Right lobe of liver (tissue), 4 donors: ENCODE results near the gene DPT.

Source experiments
- POLR2A ChIP-seq: fragments of 450-650 bp; IDR thresholded peaks from one replicate; pipeline ENCODE4 v1.6.1; 2017; ENCODE audit warnings: antibody characterized with exemption, mild to moderate bottlenecking
- TF ChIP-seq, protein P1 (sequence below), 4 donors: fragments of 200-600 bp in 3 of 4; fragments of 450-650 bp in 1 of 4; IDR thresholded peaks; one replicate each; pipeline versions ENCODE4 v1.5.1 to v1.8.0; 2016 to 2022; ENCODE audit warnings: antibody characterized with exemption in 4 of 4, mild to moderate bottlenecking in 2 of 4
- donor health status: DM: no; HTN: no; CAD: no.
- donor health status: DM: no; HTN: no; CAD: no.
- donor health status: DM: no; HTN: yes; CAD: no.

DNA sequence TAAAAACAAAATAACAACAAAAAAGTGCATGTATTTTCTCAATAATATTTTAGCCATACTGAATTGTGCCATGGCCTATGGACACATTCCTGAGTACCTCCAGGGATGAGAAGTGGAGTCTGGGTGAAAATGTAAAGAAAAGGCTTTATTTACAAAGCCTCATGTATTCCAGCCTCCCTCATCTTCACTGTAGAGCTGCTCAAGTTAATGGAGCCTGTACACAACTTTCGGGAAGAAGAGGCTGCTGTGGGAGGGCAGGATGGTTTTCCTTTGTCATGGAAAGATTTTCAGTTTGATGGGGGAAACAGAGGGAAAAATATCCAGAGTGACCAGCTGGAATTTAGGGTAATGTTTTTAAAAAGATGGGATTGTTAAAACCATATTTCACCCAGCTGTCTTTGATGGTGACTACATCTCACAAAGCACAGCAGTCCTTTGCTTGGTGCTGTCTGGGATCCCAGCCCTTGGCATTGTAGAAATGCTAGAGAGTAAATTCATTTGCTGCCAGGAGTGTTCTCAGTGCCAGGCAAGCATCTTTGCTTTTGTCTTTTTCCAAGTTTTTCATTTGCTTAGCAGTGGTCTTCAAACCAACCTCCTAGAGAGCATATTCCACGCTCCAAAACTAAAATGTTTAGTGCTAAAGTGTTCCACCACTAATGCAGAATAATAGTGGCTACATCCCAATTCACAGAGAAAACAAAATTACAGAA is 54.9 kb downstream of the DPT start:
- no peak for TF ChIP-seq POLR2A
- TF ChIP-seq, protein P1, sequence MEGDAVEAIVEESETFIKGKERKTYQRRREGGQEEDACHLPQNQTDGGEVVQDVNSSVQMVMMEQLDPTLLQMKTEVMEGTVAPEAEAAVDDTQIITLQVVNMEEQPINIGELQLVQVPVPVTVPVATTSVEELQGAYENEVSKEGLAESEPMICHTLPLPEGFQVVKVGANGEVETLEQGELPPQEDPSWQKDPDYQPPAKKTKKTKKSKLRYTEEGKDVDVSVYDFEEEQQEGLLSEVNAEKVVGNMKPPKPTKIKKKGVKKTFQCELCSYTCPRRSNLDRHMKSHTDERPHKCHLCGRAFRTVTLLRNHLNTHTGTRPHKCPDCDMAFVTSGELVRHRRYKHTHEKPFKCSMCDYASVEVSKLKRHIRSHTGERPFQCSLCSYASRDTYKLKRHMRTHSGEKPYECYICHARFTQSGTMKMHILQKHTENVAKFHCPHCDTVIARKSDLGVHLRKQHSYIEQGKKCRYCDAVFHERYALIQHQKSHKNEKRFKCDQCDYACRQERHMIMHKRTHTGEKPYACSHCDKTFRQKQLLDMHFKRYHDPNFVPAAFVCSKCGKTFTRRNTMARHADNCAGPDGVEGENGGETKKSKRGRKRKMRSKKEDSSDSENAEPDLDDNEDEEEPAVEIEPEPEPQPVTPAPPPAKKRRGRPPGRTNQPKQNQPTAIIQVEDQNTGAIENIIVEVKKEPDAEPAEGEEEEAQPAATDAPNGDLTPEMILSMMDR (IDR thresholded peaks at IDR 0.05), result no peak
